ENCODE measurements around the gene HECTD4.
"Not testable (repeated sequence)": the region's sequence is repeated elsewhere in the genome, so short reads cannot be mapped to it uniquely, and the experiment has no call there.

Gene HECTD4

GRCh38 chr12:112233242-112233641 lies 149.0 kb downstream of the HECTD4 start:
- Histone ChIP-seq H3K36me3 (ENCODE audit: insufficient read depth, insufficient read length, low read length) (peaks cover 72% of the 10 kb centered on the region), H3K4me1 (ENCODE audit: insufficient read depth, insufficient read length) (no peaks in the 10 kb centered on the region)
- TF ChIP-seq SUZ12 (IDR thresholded peaks at IDR 0.05; ENCODE audit: extremely low read depth, insufficient read depth, insufficient read length) (no peak), YY1 (IDR thresholded peaks at IDR 0.05; ENCODE audit: insufficient read depth, insufficient read length) (no peak), ZNF274 (IDR thresholded peaks at IDR 0.05; ENCODE audit: low read depth, low read length) (no peak)

GRCh38 chr12:112230136-112230535 lies 152.1 kb downstream of the HECTD4 start:
- no peaks in the 10 kb centered on the region for H3K9me3 ChIP-seq (ENCODE audit: insufficient read depth, low read length)

More at GRCh38 chr12:112233242-112233641, 149.0 kb downstream of the HECTD4 start:
- H3K9me3 ChIP-seq (ENCODE audit: insufficient read depth, low read length), result no peaks in the 10 kb centered on the region
- H3K9ac ChIP-seq (ENCODE audit: insufficient read length, low read depth), result no peak overlapping the region
- no peaks in the 10 kb centered on the region for H3K27me3 ChIP-seq (ENCODE audit: insufficient read depth, insufficient read length)
- H3K4me3 ChIP-seq (ENCODE audit: insufficient read length, low read depth), result no peak overlapping the region
- no peak for DNase-seq (ENCODE audit: low read depth, low spot score)

GRCh38 chr12:112226768-112227167 lies 155.5 kb downstream of the HECTD4 start:
- Histone ChIP-seq H3K9ac (ENCODE audit: insufficient read length, low read depth) (no peak overlapping the region), H3K27me3 (ENCODE audit: insufficient read depth, insufficient read length) (no peaks in the 10 kb centered on the region), H3K4me3 (ENCODE audit: insufficient read length, low read depth) (no peak overlapping the region), H3K9me3 (ENCODE audit: insufficient read depth, low read length) (no peaks in the 10 kb centered on the region), H3K36me3 (ENCODE audit: insufficient read depth, insufficient read length, low read length) (peaks cover 59% of the 10 kb centered on the region), H3K4me1 (ENCODE audit: insufficient read depth, insufficient read length) (no peaks in the 10 kb centered on the region)
- DNase-seq (ENCODE audit: low read depth, low spot score), result no peak
- TF ChIP-seq YY1 (IDR thresholded peaks at IDR 0.05; ENCODE audit: insufficient read depth, insufficient read length), result no peak
- no peak for TF ChIP-seq ZNF274 (IDR thresholded peaks at IDR 0.05; ENCODE audit: low read depth, low read length)
- TF ChIP-seq SUZ12 (IDR thresholded peaks at IDR 0.05; ENCODE audit: extremely low read depth, insufficient read depth, insufficient read length), result no peak

More at GRCh38 chr12:112230136-112230535, 152.1 kb downstream of the HECTD4 start:
- no peak for DNase-seq (ENCODE audit: low read depth, low spot score)
- Histone ChIP-seq H3K4me3 (ENCODE audit: insufficient read length, low read depth) (no peak overlapping the region), H3K9ac (ENCODE audit: insufficient read length, low read depth) (no peak overlapping the region), H3K4me1 (ENCODE audit: insufficient read depth, insufficient read length) (no peaks in the 10 kb centered on the region), H3K27me3 (ENCODE audit: insufficient read depth, insufficient read length) (no peaks in the 10 kb centered on the region), H3K36me3 (ENCODE audit: insufficient read depth, insufficient read length, low read length) (peaks cover 77% of the 10 kb centered on the region)
- no peak for TF ChIP-seq YY1 (IDR thresholded peaks at IDR 0.05; ENCODE audit: insufficient read depth, insufficient read length)
- no peak for TF ChIP-seq ZNF274 (IDR thresholded peaks at IDR 0.05; ENCODE audit: low read depth, low read length)
- no peak for TF ChIP-seq SUZ12 (IDR thresholded peaks at IDR 0.05; ENCODE audit: extremely low read depth, insufficient read depth, insufficient read length)

GRCh38 chr12:112220628-112221027 lies 161.6 kb downstream of the HECTD4 start:
- not testable (repeated sequence) for H3K27me3 ChIP-seq (ENCODE audit: insufficient read depth, insufficient read length); H3K9ac ChIP-seq (ENCODE audit: insufficient read length, low read depth); H3K9me3 ChIP-seq (ENCODE audit: insufficient read depth, low read length); H3K4me3 ChIP-seq (ENCODE audit: insufficient read length, low read depth); H3K4me1 ChIP-seq (ENCODE audit: insufficient read depth, insufficient read length); DNase-seq (ENCODE audit: low read depth, low spot score)
- H3K36me3 ChIP-seq (ENCODE audit: insufficient read depth, insufficient read length, low read length), result peaks cover 19% of the 10 kb centered on the region

- TF ChIP-seq ZNF274 (IDR thresholded peaks at IDR 0.05; ENCODE audit: low read depth, low read length) (no peak), YY1 (IDR thresholded peaks at IDR 0.05; ENCODE audit: insufficient read depth, insufficient read length) (no peak), SUZ12 (IDR thresholded peaks at IDR 0.05; ENCODE audit: extremely low read depth, insufficient read depth, insufficient read length) (no peak)
- Histone ChIP-seq H3K27me3 (ENCODE audit: insufficient read depth, insufficient read length) (no peaks in the 10 kb centered on the region), H3K9me3 (ENCODE audit: insufficient read depth, low read length) (no peaks in the 10 kb centered on the region), H3K9ac (ENCODE audit: insufficient read length, low read depth) (no peak overlapping the region), H3K4me1 (ENCODE audit: insufficient read depth, insufficient read length) (no peaks in the 10 kb centered on the region), H3K4me3 (ENCODE audit: insufficient read length, low read depth) (no peak overlapping the region), H3K36me3 (ENCODE audit: insufficient read depth, insufficient read length, low read length) (peaks cover 20% of the 10 kb centered on the region)
- no peak for DNase-seq (ENCODE audit: low read depth, low spot score)
Measured at GRCh38 chr12:112219195-112219594, 163.0 kb downstream of the HECTD4 start.

- no peak overlapping the region for H3K9ac ChIP-seq (ENCODE audit: insufficient read length, low read depth)
- no peaks in the 10 kb centered on the region for H3K4me1 ChIP-seq (ENCODE audit: insufficient read depth, insufficient read length)
- H3K27me3 ChIP-seq (ENCODE audit: insufficient read depth, insufficient read length), result no peaks in the 10 kb centered on the region
- H3K36me3 ChIP-seq (ENCODE audit: insufficient read depth, insufficient read length, low read length), result peaks cover 22% of the 10 kb centered on the region
- TF ChIP-seq YY1 (IDR thresholded peaks at IDR 0.05; ENCODE audit: insufficient read depth, insufficient read length), result no peak
- TF ChIP-seq SUZ12 (IDR thresholded peaks at IDR 0.05; ENCODE audit: extremely low read depth, insufficient read depth, insufficient read length), result no peak
- no peak for TF ChIP-seq ZNF274 (IDR thresholded peaks at IDR 0.05; ENCODE audit: low read depth, low read length)
- no peak overlapping the region for H3K4me3 ChIP-seq (ENCODE audit: insufficient read length, low read depth)
- H3K9me3 ChIP-seq (ENCODE audit: insufficient read depth, low read length), result no peaks in the 10 kb centered on the region
- no peak for DNase-seq (ENCODE audit: low read depth, low spot score)
Measured at GRCh38 chr12:112218150-112218549, 164.1 kb downstream of the HECTD4 start.

- H3K27me3 ChIP-seq (ENCODE audit: insufficient read depth, insufficient read length), result no peaks in the 10 kb centered on the region
- no peaks in the 10 kb centered on the region for H3K9me3 ChIP-seq (ENCODE audit: insufficient read depth, low read length)
- TF ChIP-seq SUZ12 (IDR thresholded peaks at IDR 0.05; ENCODE audit: extremely low read depth, insufficient read depth, insufficient read length) (no peak), ZNF274 (IDR thresholded peaks at IDR 0.05; ENCODE audit: low read depth, low read length) (no peak), YY1 (IDR thresholded peaks at IDR 0.05; ENCODE audit: insufficient read depth, insufficient read length) (no peak)
- DNase-seq (ENCODE audit: low read depth, low spot score), result no peak
- H3K36me3 ChIP-seq (ENCODE audit: insufficient read depth, insufficient read length, low read length), result peaks cover 22% of the 10 kb centered on the region
- no peak overlapping the region for H3K9ac ChIP-seq (ENCODE audit: insufficient read length, low read depth)
- no peak overlapping the region for H3K4me3 ChIP-seq (ENCODE audit: insufficient read length, low read depth)
- no peaks in the 10 kb centered on the region for H3K4me1 ChIP-seq (ENCODE audit: insufficient read depth, insufficient read length)
Measured at GRCh38 chr12:112217647-112218046, 164.6 kb downstream of the HECTD4 start.

GRCh38 chr12:112216223-112216622 lies 166.0 kb downstream of the HECTD4 start:
- Histone ChIP-seq H3K9me3 (ENCODE audit: insufficient read depth, low read length) (no peaks in the 10 kb centered on the region), H3K4me3 (ENCODE audit: insufficient read length, low read depth) (no peak overlapping the region), H3K27me3 (ENCODE audit: insufficient read depth, insufficient read length) (no peaks in the 10 kb centered on the region), H3K4me1 (ENCODE audit: insufficient read depth, insufficient read length) (no peaks in the 10 kb centered on the region), H3K9ac (ENCODE audit: insufficient read length, low read depth) (no peak overlapping the region), H3K36me3 (ENCODE audit: insufficient read depth, insufficient read length, low read length) (peaks cover 33% of the 10 kb centered on the region)
- DNase-seq (ENCODE audit: low read depth, low spot score), result no peak
- TF ChIP-seq SUZ12 (IDR thresholded peaks at IDR 0.05; ENCODE audit: extremely low read depth, insufficient read depth, insufficient read length) (no peak), ZNF274 (IDR thresholded peaks at IDR 0.05; ENCODE audit: low read depth, low read length) (no peak), YY1 (IDR thresholded peaks at IDR 0.05; ENCODE audit: insufficient read depth, insufficient read length) (no peak)

Data from NT2/D1 (cell line).